ENCODE results near the gene SMC4. TPM values are rescaled to one million over a fixed set of nuclear protein-coding genes. Genes with fewer than 3 reads are reported as not detected.

Gene SMC4
- total RNA-seq, 2 experiments from 2014 or later, result 292 to 300 TPM

GRCh38 chr3:160480931-160481330 is 81.5 kb downstream of the SMC4 start:
- no peak for ATAC-seq
- H3K27ac Mint-ChIP-seq, result no peak overlapping the region
- H3K9me3 Mint-ChIP-seq (ENCODE audit: insufficient read depth), result no peaks in the 10 kb centered on the region
- CTCF ChIA-PET, result no interaction called here
- H3K4me3 Mint-ChIP-seq, result no peak overlapping the region
- no peaks in the 10 kb centered on the region for H3K36me3 Mint-ChIP-seq (ENCODE audit: low read depth)
- H3K4me1 Mint-ChIP-seq (ENCODE audit: low read depth), result peaks cover 8% of the 10 kb centered on the region
- peaks cover 4% of the 10 kb centered on the region for H3K27me3 Mint-ChIP-seq (ENCODE audit: low read depth)
- no peak for DNase-seq
- POLR2A ChIA-PET, result no interaction called here

GRCh38 chr3:160481856-160482255 is 82.4 kb downstream of the SMC4 start:
- Mint-ChIP-seq H3K4me3 (no peak overlapping the region), H3K27me3 (ENCODE audit: low read depth) (peaks cover 3% of the 10 kb centered on the region), H3K4me1 (ENCODE audit: low read depth) (peaks cover 8% of the 10 kb centered on the region), H3K36me3 (ENCODE audit: low read depth) (no peaks in the 10 kb centered on the region), H3K9me3 (ENCODE audit: insufficient read depth) (no peaks in the 10 kb centered on the region), H3K27ac (no peak overlapping the region)
- ATAC-seq, result no peak
- CTCF ChIA-PET, result no interaction called here
- POLR2A ChIA-PET, result interaction anchor here (0.6 kb wide), 1 partner anchor 473 kb away, joined by 3 read pairs; no protein-coding TSS in a partner anchor
- no peak for DNase-seq

- Mint-ChIP-seq H3K4me3 (no peak overlapping the region), H3K27ac (no peak overlapping the region), H3K4me1 (ENCODE audit: low read depth) (peaks cover 7% of the 10 kb centered on the region), H3K36me3 (ENCODE audit: low read depth) (no peaks in the 10 kb centered on the region), H3K27me3 (ENCODE audit: low read depth) (peaks cover 6% of the 10 kb centered on the region), H3K9me3 (ENCODE audit: insufficient read depth) (no peaks in the 10 kb centered on the region)
- ChIA-PET POLR2A (no interaction called here), CTCF (interaction anchor here (2.0 kb wide), 1 partner anchor 32 kb away, joined by 5 read pairs; the partner anchor contains the start of gene TRIM59)
- ATAC-seq (no peak), DNase-seq (no peak)
These were observed 83.3 kb downstream of the SMC4 start for GRCh38 chr3:160482796-160483195.

Small RNA genes lying within 50 kb of the gene (microRNA-seq; reads per million reads assigned to microRNA genes)
- gene MIR15B (3,804 reads per million, percentile 90 among the genes with 10 or more reads in this experiment), gene MIR16-2 (1,833 reads per million, percentile 86 among the genes with 10 or more reads in this experiment)

Other genes starting within 250 kb of the SMC4 start
- not detected for gene C3orf80, start 174.2 kb upstream of the SMC4 start, total RNA-seq
- gene IFT80, start 425 bp upstream of the SMC4 start, total RNA-seq, result 10 to 100 TPM; 27.5 to 29.7 TPM
- gene TRIM59, start 50.1 kb downstream of the SMC4 start, total RNA-seq, result 10 to 100 TPM; 51.2 to 53.5 TPM
- 10 to 100 TPM; 36.7 to 46.3 TPM for gene KPNA4, start 165.9 kb downstream of the SMC4 start, total RNA-seq

Measured in activated CD8-positive, alpha-beta T cell treated with anti-CD3 and anti-CD28 coated beads, Interleukin-2, amount 10 ng/mL, durations not matched to agents 7 days and 5 days (primary cell).